GM18505 (cell line): Measurements from ENCODE around the gene MX1.

ENCODE experiments used
- ATAC-seq: cut with Tn5 transposase; IDR thresholded peaks from one replicate; pipeline ENCODE4 v1.9.1; 2021; ENCODE audit not compliant: unreplicated experiment
- POLR2A ChIP-seq: IDR thresholded peaks from 4 replicates; pipeline ENCODE4 v1.6.1; 2011; ENCODE audit warnings: borderline replicate concordance; ENCODE audit not compliant: insufficient read depth, insufficient read length; ENCODE audit errors: extremely low read depth

MX1 gene

DNA sequence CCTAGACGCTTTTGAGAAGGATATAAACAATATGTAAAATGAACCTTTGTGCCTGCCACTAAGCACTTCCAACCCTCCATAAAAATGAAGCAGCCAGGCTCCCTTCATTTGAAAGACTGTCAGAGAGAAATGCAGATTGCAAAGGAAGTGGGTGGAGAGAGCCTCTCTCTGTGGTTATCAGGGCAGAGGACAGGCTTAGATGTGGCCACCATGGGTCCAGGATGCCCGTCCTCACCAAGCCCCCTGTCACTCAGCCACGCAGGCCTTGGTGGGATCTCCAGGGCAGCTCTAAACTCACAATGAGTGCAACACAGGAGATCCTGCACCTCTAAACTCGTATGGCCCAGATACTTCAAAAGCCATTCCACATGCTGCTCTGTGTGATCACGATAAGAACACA is 44.0 kb downstream of the MX1 start:
- ATAC-seq, result no peak
- TF ChIP-seq POLR2A, result no peak

DNA sequence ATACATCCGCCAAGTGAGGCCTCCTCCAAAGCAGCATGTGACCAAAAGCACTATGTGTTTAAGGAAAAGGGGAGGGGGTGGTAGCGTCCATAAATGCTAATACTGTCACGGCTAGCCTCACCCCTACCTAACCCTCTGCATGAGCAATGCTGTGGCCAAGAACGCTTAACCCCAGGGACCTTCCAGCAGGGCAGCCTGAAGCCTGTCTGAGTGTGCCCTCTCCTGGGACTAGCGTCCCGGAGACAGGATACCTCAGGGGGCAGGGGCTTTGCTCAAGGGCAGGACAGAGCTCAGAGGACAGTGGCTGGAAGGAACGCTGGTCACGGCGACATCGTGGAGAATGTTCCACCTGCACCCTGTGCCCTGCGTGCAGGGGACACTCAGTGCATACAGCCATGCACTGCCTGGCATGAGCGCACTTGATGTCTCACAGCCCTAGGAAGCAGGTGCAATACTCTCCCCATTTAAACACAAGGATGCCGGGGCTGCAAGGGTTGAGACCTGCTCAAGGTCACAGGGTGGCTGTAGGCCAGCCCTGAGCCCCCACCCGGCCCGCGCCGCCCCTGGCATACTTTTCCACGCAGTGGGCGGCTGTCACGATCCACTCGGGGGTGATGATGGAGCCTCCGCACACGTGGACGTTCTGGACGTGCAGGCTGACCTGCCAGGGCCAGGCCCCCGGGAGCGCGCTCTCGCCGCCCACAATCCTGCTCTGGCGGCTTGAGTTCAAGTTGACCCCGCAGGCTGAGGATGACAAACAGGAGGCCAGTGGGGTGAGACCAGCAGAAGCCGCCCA is 46.9 kb downstream of the MX1 start:
- no peak for ATAC-seq
- no peak for TF ChIP-seq POLR2A

DNA sequence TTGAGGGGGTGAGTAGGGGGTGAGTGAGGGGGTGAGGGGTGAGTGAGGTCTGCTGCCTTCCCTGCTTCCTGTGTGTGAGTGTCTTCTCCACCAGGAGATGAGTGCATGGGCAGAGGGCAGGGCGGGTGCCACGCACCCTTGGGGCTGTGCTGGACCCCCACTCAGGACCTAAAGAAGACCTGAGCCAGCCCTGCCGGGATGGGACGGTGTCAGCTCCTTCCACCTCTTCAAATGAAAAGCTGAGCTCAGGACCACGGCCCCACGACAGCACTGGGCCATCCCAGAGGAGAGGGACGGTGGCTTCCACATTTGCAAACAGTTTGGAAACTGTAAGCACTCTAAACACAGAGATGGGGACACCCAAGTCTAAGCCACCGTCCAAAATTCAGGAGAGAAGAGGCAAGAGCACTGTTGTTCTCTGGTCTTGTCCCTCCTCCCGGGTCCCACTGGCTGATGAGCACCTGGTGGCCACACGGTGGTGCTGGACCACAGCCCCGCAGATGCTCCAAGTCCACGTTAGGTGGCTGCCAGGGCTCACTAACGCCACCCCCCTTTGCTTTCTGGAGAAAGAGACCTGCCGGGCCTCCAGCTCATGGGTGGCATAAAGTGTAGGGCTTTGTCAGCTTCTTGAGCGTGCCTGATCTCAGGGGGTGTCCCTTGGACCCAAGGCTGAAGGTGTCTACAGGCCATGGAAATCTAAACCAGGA is 49.8 kb downstream of the MX1 start:
- no peak for ATAC-seq
- TF ChIP-seq POLR2A, result no peak

DNA sequence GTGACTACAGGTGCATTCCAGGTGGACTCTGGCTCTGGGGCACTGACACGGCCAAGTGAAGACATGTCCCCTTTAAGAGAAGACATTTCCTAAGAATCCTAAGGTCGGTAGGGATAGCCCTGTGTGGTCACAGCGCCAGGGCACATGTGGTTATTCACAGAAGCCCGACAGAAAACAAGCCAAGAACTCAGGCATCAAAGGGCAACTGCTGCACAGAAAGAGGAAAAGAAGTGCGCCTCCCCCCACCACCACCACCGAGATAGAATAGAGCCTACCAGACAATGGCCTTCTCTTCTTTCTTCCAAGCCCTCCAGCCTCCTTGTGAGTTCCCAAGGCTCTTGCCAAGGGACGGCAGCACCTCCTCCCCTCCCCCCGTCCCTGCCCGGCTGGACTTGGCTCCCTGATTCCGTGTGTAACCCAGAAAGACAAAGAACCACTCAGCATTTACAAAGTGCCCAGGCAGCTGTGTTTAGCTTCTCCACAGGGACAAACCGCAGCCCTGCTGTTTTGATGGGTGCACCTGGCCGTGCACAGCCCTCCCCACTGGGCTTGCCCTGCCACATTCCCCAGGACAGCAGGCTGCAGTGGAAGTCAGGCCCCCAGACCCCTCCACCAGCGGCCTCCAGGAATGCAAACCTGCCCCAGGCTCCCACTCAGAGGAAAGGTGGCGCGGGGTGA is 51.7 kb downstream of the MX1 start:
- ATAC-seq, result no peak
- TF ChIP-seq POLR2A, result no peak

DNA sequence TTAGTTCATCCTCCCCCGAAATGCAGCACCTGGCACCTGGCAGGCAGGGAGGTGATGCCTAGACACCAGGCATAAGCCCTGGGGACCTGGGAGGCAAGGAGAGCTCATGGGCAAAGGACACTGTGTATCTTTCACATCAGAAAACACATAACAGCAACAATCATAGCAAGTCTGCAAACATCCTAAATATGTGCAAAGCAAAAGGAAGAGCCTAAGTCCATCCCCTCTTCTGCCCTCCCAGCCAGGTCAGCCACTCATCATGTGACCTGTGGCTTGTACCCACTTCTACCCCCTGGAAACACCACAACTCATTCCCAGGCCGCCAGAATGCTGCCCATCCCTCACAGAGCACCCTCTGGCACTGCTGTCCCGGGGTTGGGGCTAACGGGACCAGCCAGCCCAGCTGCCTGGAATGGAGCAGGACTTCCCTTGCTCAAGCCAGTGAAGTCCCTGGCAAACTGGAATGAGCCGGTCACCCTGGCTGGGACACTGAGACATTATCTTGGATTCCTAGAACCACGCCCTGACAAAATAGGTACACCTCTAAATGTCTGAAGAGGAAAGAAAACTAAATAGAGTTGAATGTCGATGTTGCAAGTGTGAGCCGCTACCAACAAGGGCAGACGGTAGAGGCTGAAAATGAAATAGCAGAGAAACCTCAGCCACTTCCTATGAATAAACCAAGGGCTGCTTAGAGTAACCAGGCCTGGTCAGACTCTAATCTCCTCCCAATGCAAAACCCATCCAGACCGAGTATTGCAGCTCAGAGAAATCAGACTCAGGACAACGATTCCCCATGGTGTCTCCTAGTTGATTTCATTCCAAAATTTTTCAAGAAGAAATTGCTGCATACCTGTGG is 52.5 kb downstream of the MX1 start:
- no peak for TF ChIP-seq POLR2A
- ATAC-seq, result no peak

DNA sequence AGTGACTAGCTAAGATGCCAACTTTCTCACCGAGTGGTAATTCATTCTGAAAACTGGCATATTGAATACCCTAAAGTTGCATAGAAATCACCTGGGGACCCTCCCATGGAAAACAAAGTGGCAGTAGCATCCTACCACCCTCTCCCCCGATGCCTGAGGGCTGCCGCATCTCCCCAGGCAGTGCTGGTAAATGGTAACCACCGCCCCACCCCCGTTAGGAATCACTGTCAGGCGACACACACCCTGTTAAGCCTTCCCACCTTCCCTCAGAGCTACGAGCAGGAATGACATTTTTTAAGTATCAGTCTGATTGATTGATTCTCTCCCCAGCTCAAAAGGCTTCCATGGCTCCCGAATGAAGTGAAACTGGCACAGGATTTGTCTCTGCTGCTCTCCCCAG is 53.6 kb downstream of the MX1 start:
- TF ChIP-seq POLR2A, result no peak
- no peak for ATAC-seq

DNA sequence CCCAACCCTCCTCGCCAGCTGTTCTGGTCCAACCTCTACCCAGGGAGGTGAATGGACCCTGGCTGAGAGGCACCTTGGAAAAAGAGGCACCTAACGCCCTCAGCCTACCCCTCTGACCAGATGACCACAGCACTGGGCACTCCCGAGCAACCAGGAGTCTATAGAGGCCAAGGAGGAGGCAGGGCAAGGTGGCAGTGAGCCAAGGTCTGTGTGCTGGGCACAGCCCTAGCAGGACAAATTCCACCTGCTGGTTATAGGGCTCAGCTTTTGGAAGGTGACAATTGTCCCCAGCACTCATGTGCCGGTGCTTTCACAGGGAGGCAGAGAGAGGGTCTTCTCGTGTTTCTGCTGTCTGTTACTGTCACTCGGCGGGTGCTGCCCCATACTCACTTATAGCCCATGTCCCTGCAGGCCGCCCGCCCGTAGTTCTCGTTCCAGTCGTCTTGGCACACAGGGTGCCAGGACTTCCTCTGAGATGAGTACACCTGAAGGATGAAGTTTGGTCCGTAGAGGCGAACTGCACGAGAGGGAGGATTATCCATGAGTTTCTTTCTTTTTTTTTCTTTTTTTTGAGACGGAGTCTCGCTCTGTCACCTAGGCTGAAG is 54.1 kb downstream of the MX1 start:
- TF ChIP-seq POLR2A, result no peak

DNA sequence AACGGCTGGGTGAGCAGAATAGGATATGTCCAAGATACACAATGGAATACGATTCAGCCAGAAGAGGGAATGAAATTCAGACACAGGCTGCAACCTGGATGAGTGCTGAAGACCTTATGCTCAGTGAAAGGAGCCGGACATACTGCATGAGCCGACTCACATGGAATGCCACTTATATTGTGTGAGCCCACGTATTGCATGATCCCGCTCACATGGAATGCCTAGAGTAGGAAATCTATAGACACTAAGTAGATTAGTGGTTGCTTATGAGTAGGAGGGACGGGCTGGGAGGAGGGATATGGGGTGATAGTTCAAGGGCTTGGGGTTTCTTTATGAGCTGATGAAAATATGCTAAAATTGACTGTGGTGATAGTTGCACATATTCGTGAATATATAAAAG is 55.2 kb downstream of the MX1 start:
- ATAC-seq, result no peak
- TF ChIP-seq POLR2A, result no peak

More for the DNA sequence above, 54.1 kb downstream of the MX1 start:
- ATAC-seq, result no peak

DNA sequence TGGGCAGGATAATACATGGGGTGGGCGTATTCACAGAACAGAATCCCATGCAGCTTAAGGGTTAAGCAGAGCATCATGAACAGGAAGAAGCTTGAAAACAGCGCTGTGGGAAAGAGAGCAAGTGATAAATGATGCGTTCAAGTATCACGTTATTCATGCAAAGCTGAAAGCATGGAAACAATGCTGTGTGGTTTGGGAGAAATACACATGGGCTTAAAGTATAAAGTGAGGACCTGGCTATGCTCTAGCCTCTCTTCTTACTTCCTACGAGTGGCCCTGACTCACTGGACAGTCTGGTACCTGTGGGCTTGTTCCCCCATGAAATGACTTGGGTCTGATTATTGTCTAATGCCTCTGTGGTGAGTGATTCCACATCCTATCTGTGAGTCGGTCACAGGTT is 56.3 kb downstream of the MX1 start:
- no peak for TF ChIP-seq POLR2A
- no peak for ATAC-seq

DNA sequence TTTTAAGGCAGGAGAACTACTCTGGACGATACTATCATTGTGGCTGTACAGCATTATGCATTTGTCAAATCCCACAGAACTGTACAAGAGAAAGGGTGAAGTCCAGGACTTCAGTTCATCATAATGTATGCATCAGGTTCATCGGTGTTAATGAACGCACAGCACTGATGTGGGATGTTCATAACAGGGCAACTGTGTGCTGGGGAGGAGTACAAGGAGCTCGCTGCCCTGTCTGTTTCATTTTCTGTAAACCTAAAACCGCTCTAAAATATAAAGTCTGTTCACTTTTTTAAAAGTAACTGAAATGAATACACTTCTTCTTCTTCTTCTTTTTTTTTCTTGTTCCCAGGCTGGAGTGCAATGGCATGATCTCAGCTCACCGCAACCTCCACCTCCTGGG is 56.9 kb downstream of the MX1 start:
- TF ChIP-seq POLR2A, result no peak
- no peak for ATAC-seq

DNA sequence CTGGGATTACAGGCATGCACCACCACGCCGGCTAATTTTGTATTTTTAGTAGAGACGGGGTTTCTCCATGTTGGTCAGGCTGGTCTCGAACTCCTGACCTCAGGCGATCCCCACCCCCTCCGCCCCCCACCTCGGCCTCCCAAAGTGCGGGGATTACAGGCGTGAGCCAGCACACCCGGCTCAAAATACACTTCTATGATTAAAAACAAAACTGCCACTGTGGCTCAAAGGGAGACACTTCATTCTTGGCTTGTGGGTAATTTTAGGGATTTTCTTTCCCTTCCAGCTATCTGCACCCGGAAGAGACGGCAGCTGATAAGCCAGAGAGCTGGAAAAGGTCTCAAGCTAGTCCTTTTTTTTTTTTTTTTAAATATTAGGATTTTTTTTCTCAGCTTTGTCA is 57.4 kb downstream of the MX1 start:
- TF ChIP-seq POLR2A, result no peak
- no peak for ATAC-seq

DNA sequence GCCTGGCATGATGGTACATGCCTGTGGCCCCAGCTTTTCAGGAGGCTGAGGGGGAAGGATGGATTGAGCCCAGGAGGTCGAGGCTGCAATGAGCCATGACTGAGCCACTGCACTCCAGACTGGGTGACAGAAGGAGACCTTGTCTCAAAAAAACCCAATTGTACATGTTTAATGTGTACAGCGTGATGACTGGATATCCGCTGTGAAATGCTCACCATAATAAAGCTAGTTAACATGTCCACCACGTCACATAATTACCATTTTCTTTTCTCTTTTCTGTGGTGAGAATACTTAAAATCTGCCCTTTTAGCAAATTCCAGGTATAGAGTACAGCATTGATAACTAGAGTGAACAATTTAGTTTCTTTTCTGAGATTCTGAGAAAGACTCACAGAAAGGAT is 57.9 kb downstream of the MX1 start:
- no peak for TF ChIP-seq POLR2A

More for the DNA sequence above, 57.9 kb downstream of the MX1 start:
- ATAC-seq, result no peak
